Measurements from ENCODE around the gene TRUB2.

DNA sequence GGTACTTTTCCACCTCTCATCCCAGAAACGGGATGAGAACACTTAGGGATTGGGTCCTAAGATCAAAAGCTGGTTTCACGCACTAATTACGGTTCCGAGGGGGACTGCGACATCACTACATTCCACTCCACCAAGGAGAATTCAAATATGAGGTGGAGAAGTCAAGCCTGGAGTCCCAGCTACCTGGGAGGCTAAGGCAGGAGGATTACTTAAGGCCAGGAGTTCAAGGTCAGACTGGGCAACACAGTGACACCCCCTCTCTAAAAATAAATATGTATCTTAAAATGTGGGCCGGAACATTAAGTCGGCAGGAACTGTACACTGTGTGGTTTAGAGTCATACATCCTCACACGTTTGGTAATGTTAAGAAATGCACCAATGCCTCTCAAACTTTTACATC is 48.0 kb downstream of the TRUB2 start:
- no peak for TF ChIP-seq CTCF (IDR thresholded peaks at IDR 0.05; ENCODE audit: insufficient read depth, low read length, poor library complexity, severe bottlenecking)
- no peak for TF ChIP-seq EZH2phosphoT487 (conservative IDR thresholded peaks at IDR 0.05; ENCODE audit: low read length)
